A673 (cell line): Measurements from ENCODE around the gene WLS.

Experiments
- EZH2 ChIP-seq: fragments of 200-600 bp; sonication (generic); IDR thresholded peaks from 2 replicates; pipeline ENCODE4 v1.6.1; 2017; ENCODE audit warnings: borderline replicate concordance, low read depth, mild to moderate bottlenecking, mixed read lengths, antibody characterized with exemption, low read length; ENCODE audit not compliant: poor library complexity, severe bottlenecking
- TF ChIP-seq, protein P1 (sequence below): fragments of 300-800, 200-600 bp; sonication (generic); conservative IDR thresholded peaks from 2 replicates; pipeline ENCODE4 v1.5.1; 2017; ENCODE audit warnings: low read depth, mild to moderate bottlenecking, antibody characterized with exemption, low read length, moderate library complexity, mixed read lengths

DNA sequence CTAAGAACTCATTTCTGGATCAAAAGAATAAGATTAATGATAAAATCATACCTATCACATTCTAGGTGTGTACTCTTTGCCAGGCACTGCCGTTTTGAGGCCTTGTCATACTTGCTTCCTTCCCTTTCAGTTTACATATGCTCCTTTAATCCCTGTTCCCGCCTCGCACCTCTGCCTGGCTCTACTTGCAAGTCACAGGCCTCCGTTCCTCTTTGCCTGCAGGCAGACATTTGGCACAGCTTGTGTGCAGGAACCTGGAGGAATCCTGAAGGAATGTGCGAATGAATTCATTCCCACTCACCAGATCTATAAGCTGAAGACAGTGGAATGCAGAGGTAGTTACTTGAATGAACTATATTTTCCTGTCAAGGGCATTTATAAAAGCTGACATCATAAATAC lies 13.8 kb downstream of the WLS start:
- no peak for TF ChIP-seq EZH2
- TF ChIP-seq, protein P1, sequence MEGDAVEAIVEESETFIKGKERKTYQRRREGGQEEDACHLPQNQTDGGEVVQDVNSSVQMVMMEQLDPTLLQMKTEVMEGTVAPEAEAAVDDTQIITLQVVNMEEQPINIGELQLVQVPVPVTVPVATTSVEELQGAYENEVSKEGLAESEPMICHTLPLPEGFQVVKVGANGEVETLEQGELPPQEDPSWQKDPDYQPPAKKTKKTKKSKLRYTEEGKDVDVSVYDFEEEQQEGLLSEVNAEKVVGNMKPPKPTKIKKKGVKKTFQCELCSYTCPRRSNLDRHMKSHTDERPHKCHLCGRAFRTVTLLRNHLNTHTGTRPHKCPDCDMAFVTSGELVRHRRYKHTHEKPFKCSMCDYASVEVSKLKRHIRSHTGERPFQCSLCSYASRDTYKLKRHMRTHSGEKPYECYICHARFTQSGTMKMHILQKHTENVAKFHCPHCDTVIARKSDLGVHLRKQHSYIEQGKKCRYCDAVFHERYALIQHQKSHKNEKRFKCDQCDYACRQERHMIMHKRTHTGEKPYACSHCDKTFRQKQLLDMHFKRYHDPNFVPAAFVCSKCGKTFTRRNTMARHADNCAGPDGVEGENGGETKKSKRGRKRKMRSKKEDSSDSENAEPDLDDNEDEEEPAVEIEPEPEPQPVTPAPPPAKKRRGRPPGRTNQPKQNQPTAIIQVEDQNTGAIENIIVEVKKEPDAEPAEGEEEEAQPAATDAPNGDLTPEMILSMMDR = no peak
